T-helper 2 cell (primary cell): Measurements from ENCODE around the gene RAG2.
"Not testable (repeated sequence)": the region's sequence is repeated elsewhere in the genome, so short reads cannot be mapped to it uniquely, and the experiment has no call there.

ENCODE experiments used
- DNase-seq, 5 experiments: peaks; one replicate each; pipeline versions ENCODE4 v3.0.0 to v3.0.0-alpha.2; 2012 to 2022

RAG2 gene

DNA sequence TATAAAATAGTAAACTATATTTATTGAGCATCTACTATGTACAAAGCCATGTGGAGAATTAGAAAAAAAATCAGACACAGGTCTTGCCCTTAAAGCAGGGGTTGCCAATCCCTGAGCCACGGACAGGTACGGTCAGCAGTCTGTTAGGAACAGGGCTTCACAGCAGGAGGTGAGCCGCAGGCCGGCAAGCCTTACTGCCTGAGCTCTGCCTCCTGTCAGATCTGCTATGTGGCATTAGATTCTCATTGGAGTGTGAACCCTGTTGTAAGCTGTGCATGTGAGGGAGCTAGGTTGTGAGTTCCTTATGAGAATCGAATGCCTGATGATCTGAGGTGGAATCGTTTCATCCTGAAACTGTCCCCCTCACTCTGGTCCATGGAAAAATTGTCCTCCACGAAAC lies 2.1 kb upstream of the RAG2 start:
- no peak for DNase-seq

DNA sequence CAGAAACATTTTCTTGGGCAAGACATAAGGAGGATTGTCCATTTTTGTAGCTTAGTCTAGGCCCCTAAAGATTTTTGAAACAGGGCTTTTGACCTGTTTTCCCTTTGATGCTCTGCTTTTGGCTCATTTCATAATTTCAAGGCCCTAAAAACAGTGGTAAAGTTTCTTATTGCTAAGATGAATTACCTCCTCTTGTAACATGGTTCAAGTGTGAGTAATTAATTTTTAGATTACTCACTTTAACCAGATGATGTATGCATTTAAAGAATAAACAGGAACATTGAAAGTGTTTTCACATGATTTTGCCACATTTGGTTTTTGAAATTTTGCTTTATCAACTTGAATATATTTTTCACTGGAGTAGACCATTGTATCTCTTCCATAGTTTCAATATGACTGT lies 1.2 kb downstream of the RAG2 start:
- DNase-seq = no peak

DNA sequence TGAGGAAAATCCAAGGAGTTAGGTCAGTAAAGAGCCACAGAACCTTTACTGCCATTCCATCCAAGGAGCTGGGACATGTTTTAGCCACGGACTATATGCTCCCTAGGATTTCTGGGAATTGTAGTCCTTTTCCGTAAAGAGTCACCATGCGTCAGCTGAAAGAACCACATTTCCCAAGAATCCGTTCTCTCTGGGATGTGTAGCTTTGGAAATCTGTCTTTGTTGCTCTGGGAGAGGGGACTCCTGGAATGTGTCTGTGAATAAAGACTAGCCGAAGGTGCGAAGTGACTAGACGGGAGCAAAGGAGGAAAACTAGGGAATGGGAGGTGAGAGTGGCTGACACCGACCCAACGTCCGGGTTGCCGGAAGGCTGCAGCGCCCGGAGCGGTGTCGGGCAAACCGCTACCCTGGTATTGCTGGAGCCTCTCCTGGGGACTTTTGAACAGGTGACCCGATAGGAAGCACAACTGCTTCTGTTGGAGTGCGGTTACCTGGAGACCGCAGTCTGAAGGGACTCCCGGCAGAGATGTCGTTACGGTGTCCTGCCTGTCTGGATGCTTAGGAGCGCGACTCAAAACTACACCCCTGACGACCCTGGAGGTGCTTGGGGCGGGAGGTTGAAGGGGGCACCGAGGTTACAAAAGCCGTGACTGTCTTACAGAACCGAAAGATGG lies 3.6 kb downstream of the RAG2 start, which contains the start of gene IFTAP:
IFTAP (plus strand) TSS at position 187 of the 674 bp plus-strand sequence. CDS start 15,602 bp downstream, outside the sequence.
- DNase-seq = peak in 2 of 5 experiments; percentile 10 to 52

DNA sequence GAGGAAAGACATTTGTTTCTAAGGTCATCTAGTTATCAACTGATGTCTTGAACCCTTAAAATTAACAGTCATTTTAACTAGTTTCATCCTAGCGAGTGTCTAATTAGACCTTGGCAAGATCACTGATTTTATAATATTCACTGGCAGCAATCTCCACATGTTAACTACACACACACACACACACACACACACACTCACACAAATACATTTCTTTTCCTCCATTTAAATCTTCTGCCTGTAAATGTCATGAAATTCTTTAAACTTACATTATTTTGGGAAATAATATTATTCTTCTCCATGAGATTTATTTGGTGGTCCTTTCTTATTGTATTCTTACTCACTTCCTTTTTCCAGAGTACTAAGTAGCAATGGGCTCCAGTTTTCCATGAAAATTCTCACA lies 6.6 kb downstream of the RAG2 start:
- no peak for DNase-seq

DNA sequence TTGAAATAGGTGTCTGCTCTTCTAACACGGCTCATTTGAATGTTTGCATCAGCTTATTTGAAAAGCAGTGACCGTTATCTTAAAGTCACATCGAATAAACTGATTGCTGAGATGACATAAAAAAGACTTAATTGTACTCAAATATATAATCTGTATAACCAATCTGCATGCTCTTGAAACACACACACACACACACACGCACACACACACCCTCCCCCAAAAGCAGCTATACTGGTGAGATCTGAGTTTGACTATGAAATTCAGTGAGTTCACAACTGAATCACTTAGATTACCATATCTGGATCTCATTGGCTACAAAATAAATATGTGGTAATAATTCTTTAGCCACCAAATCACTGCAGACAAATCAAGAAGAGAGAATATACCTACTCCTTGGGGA lies 7.5 kb downstream of the RAG2 start:
- peak in 1 of 5 experiments; percentile 3 for DNase-seq

DNA sequence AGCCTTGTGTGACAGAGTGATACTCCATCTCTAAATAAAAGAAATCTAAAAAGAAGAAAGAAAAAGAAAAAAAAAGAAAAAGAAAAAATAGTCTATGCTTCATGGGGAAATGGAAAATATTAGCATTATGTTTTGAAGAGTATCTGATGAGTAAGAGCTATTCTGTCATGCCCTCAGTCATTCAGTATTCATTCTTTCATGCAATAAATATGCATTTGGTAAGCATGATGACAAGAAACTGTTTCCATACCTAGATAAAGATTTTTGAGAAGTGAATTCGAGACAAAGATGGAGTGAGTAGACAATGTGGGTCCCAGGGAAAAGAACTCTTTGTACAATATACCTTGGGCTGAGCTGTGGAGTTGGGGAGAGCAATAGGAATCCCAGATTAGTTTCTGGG lies 9.9 kb downstream of the RAG2 start:
- no peak for DNase-seq

DNA sequence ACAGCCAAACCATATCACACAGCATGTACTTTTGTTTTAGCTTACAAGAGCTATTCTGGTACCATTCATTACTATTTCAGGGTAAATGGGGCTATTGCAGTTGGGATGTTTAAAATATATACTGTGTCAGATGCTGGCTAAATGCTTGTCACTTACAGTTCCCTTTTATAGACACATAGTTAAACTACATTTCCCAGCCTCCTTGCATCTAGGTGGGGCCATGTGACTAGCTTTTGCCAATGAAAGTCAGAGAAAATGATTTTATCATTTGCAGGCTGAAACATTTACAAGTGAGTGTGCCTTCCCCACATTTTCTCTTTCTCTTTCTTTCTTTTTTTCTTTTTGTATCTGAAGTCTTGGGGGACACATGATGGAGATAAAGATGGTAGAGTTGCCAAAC lies 11.5 kb downstream of the RAG2 start:
- DNase-seq = peak in 1 of 5 experiments; percentile 4

DNA sequence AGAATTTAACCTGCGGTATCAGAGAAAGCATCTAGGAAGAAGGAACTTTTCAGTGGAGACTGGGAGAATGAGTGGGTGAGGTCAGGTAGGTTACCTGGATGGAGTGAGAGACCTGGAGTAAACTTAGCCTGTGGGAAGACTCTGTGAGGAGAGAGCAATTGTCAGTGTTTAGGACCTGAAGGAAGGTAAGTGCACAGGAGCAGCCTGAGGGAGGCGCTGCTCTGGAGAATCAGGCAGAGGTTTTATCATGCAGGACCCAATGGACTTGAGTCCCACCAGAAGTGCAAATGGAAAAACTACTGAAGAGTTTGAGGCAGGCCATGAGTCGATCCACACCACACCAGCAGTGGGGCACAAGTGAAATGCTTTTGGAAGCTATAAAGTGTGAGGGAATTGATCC lies 14.4 kb downstream of the RAG2 start:
- DNase-seq = no peak

DNA sequence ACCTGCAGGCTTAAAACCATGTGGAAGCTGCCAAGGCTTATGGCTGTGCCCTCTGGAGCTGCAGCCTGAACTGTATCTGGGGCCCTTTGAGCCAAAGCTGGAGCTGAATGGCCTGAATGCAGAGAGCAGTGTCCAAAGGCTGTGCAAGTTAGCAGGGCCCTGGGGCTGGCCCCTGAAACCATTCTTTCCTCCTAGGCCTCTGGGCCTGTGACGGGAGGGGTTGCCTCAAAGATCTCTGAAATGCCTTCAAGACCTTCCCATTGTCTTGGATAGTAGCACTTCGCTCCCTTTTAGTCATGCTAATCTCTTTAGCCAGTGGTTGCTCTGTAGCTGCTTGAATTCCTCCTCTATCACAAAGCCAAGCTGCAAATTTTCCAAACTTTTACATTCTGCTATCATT lies 16.5 kb downstream of the RAG2 start:
- DNase-seq = no peak

DNA sequence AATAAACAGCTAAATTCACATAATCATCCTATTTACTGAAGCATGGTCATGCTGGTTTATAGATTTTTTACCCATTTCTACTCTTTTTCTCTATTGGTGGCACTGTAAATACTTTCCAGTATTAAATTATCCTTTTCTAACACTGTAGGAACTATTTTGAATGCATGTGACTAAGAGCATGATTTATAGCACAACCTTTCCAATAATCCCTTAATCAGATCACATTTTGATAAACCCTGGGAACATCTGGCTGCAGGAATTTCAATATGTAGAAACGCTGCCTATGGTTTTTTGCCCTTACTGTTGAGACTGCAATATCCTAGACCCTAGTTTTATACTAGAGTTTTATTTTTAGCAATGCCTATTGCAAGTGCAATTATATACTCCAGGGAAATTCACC lies 19.6 kb downstream of the RAG2 start:
- DNase-seq = no peak

DNA sequence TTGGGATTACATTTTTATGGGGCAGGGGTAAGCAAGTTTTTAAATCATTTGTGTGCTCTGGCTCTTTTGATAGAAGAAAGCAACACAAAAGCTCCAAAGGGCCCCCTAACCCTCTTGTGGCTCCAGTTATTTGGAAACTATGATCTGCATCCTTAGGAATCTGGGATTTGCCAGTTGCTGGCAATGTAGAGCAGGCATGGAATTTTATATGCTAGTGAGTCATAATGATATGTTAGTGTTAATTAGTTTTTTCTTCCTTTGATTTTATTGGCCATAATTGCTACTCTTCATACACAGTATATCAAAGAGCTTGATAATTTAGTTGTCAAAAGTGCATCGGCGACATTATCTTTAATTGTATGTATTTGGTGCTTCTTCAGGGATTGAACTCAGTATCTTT lies 20.2 kb downstream of the RAG2 start:
- DNase-seq = no peak

DNA sequence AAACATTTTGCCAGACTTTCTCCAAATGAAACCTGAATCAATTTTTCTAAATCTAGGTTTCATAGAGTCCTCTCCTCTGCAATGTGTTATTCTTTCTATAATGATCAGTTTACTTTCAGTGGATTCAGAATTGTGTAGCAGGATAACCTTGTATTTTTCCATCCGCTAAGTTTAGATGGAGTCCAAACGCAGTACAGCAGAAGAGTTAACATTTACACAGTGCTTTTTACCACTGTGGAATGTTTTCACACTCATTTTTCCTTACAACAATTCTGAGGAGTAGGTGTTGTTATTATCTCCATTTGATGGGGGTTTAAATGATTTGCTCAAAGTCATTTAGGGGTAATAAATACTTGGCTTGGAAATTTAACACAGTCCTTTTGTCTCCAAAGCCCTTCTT lies 20.7 kb downstream of the RAG2 start:
- DNase-seq = no peak

DNA sequence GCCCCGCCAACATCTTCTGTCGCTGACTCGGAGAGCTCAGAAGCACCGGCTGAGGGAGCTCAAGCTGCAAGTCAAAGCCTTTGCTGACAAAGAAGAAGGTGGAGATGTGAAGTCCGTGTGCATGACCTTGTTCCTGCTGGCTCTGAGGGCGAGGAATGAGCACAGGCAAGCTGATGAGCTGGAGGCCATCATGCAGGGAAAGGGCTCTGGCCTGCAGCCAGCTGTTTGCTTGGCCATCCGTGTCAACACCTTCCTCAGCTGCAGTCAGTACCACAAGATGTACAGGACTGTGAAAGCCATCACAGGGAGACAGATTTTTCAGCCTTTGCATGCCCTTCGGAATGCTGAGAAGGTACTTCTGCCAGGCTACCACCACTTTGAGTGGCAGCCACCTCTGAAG lies 23.6 kb downstream of the RAG2 start:
- no peak for DNase-seq

DNA sequence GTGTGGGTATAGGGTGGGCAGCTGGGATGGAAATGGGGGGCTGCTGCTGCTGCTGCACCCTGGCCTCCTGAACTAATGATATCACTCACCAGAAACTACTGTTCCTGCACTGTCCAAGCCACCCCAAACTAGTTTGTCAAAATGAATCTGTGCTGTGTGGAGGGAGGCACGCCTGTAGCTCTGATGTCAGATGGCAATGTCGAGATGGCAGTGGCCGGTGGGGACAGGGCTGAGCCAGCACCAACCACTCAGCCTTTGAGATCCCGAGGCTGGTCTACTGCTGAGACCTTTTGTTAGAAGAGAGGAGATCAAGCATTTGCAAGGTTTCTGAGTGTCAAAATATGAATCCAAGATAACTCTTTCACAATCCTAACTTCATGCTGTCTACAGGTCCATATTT lies 28.9 kb downstream of the RAG2 start:
- DNase-seq = no peak

DNA sequence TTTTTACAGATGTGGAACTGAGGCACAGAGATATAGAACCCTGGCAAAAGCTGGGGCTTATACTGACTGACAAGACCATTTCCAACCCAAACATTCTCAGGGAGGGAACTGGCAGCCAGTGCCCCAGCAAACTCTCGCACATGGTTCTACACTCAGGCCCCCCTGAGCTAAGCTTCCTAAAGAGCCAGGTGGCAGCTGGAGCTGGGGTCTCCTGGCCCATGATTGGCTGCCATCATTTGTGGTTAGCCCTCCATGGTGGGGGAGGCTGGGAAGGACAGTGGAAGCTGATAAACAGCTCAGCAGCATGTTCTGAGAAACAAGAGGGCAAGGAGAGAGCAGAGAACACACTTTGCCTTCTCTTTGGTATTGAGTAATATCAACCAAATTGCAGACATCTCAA lies 30.3 kb downstream of the RAG2 start, which contains the start of gene RAG1:
RAG1 (plus strand) TSS at position 314 of the 400 bp plus-strand sequence. CDS start 5,298 bp downstream, outside the sequence.
- no peak for DNase-seq

DNA sequence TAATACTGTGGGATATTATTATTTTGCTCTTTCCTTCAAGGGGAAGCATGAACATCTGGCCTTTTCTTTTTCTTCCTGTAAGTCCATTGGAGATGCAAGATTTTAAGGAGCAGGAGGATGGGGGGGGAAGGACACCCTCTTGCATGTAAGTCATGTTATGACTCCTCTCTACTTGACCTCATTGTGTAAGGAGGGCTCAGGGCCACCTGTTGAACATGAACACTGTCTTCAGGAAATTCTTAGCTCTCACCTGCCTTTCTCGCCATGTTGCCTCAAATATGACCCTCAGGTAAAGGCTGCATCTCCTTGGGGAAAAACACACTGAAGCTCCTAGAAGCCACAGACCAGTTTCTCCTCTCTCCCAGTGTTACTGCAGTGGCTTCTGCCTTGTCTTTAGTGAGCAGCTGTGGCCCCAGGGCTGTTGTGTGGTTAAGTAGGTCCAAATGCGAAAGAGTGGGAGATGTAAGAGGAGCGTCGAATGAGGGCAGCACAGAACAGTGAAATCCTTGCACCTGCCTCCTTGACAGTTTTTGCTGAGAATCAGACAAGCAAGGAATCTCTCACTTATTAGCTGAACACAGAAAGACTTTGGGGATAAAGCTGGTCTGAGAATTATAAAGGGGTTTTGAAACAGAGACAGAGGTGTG lies 31.5 kb downstream of the RAG2 start:
- DNase-seq = no peak

DNA sequence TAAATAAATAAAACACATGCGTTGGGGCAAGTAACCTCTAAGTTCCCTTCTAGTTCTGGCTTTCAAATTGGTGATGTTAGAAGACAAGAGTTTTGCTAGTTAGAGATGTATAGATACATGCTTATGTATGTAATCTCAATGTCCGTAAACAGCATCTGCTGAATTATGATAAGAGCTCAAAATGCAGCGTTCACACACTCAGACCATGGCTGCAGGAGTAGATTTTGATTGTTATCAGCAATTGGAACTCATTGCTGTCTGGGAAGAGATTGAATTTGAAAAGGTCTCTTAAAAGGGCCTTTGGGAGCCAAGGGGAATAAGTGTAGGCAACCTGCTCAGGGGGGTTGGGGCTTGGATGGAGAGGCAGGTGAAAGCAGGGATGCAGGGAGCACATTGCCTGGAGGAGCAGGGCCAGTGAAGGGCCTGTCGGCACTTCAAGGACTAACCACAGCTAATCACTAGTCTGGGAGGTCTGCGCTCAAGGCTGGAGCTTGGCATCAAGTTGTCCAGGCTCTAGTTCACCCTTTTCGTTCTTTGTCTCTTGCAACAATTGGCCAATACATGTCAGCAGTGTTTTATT lies 32.9 kb downstream of the RAG2 start:
- DNase-seq = no peak

DNA sequence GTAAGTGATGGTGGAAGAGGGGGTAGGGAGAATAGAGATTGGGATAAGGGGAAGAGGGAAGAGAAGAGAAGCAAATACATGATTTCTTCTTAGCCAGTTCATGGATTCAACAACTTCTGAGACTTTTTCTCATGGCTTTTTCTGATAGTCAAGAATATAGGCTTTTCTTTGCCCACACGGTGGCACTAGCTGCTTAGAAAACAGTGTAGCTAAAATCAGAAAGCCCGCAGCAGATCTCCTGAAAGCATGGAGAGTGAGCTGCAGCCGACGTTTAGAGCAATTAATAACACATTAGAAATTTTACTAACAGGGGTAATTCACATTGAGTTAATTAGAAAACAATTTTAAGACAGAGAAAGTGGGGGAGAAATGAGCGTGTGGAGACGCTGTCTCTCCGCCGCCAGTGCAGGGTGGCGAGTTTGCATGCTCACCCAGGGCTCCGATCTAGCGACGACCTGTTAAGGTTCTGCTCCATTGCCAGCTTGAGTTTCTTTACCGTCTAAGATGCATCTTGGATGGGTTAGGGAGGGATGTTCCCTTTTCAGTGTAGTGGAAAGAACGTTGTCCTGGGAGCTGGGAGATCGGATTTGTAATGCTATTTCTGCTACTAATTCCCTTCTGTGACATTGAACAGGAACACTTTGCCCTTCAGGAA lies 33.5 kb downstream of the RAG2 start:
- DNase-seq = peak in 4 of 5 experiments; percentile 3 to 60 (median 18)

DNA sequence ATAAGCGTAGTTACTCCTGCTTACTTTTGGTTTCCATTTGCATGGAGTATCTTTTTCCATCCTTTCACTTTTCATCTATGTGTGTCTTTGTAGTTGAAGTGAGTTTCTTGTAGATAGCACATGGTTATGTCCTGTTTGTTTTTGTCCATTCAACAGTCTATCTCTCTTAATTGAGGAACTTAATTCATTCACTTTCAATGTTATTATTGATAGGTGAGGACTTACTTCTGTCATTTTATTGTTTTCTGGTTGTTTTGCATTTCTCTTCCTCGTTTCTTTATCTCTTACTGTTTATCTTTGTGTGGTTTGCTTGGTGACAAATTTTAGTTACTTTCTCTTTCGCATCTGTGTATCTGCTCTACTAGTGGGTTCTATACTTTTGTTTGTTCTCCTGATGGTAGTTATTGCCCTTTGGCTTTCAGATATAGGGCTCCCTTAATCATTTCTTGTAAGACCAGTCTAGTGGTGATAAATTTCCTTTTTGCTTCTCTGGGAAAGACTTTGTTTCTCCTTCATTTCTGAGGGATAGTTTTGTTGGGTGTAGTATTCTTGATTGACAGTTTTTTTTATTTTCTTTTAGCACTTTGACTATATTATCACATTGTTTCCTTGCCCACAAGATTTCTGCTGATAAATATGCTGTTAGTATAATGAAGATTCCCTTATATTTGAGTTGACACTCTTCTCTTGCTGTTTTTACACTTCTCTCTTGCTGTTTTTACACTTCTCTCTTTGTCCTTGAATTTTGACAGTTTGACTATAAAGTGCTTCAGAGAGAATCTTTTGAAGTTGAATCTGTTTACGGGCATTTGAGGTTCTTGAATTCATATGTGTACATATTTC lies 39.2 kb downstream of the RAG2 start:
- peak in 2 of 5 experiments; percentile 29 to 78 for DNase-seq

DNA sequence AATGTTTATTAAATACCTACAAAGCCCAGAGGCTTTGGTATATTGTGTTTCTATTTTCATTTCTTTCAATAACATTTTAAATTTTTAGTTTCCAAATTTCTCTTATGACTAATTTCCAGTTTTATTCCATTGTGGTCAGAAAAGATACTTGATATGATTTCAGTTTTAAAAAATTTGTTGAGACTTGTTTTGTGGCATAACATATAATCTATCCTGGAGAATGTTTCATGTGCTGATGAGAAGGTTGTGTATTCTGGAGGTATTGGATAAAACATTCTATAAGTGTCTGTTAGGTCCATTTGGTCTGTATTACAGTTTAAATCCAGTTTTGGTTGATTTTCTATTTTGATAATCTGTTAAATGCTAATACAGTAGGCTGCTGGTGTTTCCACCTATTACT lies 40.0 kb downstream of the RAG2 start:
- DNase-seq = no peak

DNA sequence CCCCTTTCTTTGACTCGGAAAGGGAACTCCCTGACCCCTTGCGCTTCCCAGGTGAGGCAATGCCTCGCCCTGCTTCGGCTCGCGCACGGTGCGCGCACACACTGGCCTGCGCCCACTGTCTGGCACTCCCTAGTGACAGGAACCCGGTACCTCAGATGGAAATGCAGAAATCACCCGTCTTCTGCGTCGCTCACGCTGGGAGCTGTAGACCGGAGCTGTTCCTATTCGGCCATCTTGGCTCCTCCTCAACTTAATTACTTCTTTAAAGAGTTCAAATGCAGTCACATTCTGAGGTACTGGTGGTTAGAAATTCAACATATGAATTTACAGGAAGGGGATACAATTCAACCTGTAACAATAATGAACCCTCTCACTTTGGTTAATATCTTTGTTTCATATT lies 40.6 kb downstream of the RAG2 start:
- not testable (repeated sequence) for DNase-seq

DNA sequence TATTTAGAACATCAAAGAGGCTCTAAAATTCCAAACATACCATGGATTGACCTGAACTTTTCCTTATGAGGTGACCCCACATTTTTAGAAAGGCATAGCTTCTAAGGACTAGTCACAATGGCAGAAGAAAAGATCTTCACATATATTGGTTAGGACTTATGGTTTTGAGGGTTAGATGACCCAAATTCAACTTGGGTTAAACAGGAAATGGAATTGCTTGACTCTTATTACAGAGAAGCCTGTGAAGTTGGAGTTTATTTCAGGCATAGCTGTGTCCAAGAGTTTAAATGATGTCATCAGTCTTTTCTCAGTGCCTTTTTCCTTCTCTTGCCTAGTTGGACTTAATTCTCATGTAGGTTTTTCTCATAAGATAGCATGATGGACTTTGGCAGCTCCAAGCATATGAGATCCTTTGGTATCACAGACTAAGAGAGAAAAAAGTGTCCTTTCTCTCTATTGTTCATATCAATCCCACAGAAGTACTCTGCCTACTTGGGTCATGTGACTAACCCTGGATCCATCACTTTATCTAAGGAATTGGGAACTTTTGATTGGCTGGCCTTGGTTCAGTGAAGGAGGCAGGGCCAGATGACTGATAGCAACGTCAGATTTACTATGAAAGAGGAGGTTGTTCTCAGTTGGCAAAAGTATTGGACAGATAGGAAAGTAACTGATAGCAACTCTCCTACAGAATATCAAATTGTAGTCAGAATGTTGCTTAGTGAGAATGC lies 47.5 kb downstream of the RAG2 start:
- no peak for DNase-seq
